COLO668 (cell line): ENCODE data around the gene SEMA3E.
A peak's percentile ranks its signal among the peaks of the same experiment; 100 is the strongest.
"Not testable (repeated sequence)": the region's sequence is repeated elsewhere in the genome, so short reads cannot be mapped to it uniquely, and the experiment has no call there.

Source experiments
- DNase-seq: peaks from one replicate; lab custom pipeline; 2025; ENCODE audit not compliant: unreplicated experiment; lab: John Stamatoyannopoulos, UW

Gene SEMA3E

GRCh38 chr7:83494683-83495082 is 154.3 kb downstream of the SEMA3E start:
- no peak for DNase-seq

GRCh38 chr7:83492802-83493201 is 156.1 kb downstream of the SEMA3E start:
- no peak for DNase-seq

GRCh38 chr7:83487801-83488200 is 161.1 kb downstream of the SEMA3E start:
- DNase-seq: no peak

GRCh38 chr7:83486957-83487356 is 162.0 kb downstream of the SEMA3E start:
- DNase-seq: no peak

- DNase-seq: no peak
Observed at GRCh38 chr7:83486536-83486935, 162.4 kb downstream of the SEMA3E start.

GRCh38 chr7:83484826-83485225 is 164.1 kb downstream of the SEMA3E start:
- no peak for DNase-seq

GRCh38 chr7:83484266-83484665 is 164.7 kb downstream of the SEMA3E start:
- DNase-seq: no peak

- no peak for DNase-seq
Observed at GRCh38 chr7:83478616-83479015, 170.3 kb downstream of the SEMA3E start.

- no peak for DNase-seq
Observed at GRCh38 chr7:83476511-83477050, 172.4 kb downstream of the SEMA3E start.

GRCh38 chr7:83475420-83475819 is 173.5 kb downstream of the SEMA3E start:
- no peak for DNase-seq

GRCh38 chr7:83472376-83472775 is 176.6 kb downstream of the SEMA3E start:
- DNase-seq: no peak

GRCh38 chr7:83469491-83469890 is 179.4 kb downstream of the SEMA3E start:
- no peak for DNase-seq

GRCh38 chr7:83469076-83469475 is 179.9 kb downstream of the SEMA3E start:
- DNase-seq: no peak

- peak; percentile 33 for DNase-seq
Observed at GRCh38 chr7:83468251-83468739, 180.6 kb downstream of the SEMA3E start.

GRCh38 chr7:83467493-83467892 is 181.4 kb downstream of the SEMA3E start:
- no peak for DNase-seq

- DNase-seq: no peak
Observed at GRCh38 chr7:83466956-83467355, 182.0 kb downstream of the SEMA3E start.

- no peak for DNase-seq
Observed at GRCh38 chr7:83466187-83466923, 182.6 kb downstream of the SEMA3E start.

- DNase-seq: no peak
Observed at GRCh38 chr7:83465643-83466042, 183.3 kb downstream of the SEMA3E start.

- not testable (repeated sequence) for DNase-seq
Observed at GRCh38 chr7:83461820-83462219, 187.1 kb downstream of the SEMA3E start.

- not testable (repeated sequence) for DNase-seq
Observed at GRCh38 chr7:83459930-83460653, 188.8 kb downstream of the SEMA3E start.

- DNase-seq: not testable (repeated sequence)
Observed at GRCh38 chr7:83459101-83459929, 189.6 kb downstream of the SEMA3E start.
